GM21390 (cell line): Measurements from ENCODE around the gene STK11IP.
A peak's percentile ranks its signal among the peaks of the same experiment; 100 is the strongest.
"Not testable (repeated sequence)": the region's sequence is repeated elsewhere in the genome, so short reads cannot be mapped to it uniquely, and the experiment has no call there.

Experiments used
- ATAC-seq: cut with Tn5 transposase; IDR thresholded peaks from one replicate; pipeline ENCODE4 v1.9.1; 2021; ENCODE audit not compliant: unreplicated experiment

STK11IP gene

DNA sequence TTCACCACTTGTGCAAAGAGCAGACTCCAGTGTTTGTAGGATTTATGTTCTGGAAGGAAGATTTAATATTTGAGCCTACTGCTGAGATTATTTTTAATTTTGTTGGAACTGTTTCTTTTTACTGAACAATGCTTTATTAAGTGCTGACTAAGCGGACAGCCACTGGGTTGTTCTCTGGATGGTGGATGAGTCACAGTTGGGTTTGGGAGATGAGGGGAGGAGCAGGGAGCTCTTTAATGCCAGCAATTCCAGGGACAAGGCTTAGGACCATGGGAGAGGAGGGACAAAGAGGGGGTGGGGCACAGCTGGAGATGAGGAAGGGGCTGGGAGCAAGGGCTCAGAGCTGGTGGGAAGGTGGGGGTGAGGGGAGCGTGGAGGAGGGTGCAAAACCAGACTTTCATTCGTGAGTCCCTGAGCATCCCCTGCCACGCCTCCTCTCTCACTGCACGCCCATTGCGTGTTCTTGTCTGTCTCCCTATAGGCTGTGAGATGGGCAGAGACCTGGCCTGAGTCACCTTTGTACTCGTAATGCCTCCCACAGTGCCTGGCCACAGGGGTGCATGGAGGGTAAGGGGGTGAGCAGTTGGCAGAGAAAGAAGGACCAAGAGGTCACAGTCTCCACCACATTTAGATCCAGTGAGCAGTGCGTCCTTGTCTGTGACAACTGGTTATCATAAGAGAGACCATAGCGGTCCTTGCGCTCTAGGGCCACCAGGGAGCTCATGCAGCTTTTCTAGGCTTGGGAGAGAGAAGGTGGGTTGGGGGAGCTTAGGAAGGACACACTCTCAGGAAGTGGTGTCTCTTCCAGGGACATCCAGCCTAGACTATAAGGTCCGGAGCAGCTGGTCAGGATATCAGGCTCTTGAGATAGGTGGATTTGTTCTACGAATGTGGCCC is 48.2 kb downstream of the STK11IP start:
- ATAC-seq: no peak

DNA sequence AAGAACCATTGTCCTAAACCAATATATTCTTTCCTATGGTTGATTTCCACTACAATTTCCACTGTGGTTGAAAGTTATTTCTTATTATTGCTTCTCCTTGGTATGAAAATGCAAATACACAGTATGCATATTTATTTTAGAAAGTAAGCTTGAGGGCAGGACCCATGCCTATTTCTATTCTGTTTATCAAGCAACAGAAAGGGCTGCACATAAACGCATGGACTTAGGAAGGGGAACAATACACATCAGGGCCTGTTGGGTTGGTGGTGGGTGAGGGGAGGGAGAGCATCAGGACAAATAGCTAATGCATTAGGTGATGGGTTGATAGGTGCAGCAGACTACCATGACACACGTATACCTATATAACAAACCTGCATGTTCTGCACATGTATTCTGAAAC is 50.5 kb downstream of the STK11IP start:
- ATAC-seq: no peak

DNA sequence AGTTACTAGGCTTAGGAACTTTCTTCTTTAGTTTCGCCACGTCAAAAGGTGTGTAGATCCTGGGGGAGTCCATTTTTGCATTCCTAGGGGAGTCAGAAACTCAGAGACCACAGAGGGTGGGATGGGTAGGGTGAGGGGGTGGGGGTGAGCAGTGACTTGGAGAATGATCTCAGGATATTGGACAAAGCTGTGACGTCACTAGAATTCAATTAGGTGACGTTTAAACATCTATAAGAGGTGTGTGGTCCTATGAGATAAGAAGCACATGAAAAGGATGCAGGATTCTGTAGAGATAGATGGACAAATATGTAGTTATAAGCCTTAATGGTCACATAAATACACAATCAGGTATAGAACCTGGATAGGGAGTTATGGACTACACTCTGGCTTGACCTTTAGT is 51.3 kb downstream of the STK11IP start:
- ATAC-seq: no peak

DNA sequence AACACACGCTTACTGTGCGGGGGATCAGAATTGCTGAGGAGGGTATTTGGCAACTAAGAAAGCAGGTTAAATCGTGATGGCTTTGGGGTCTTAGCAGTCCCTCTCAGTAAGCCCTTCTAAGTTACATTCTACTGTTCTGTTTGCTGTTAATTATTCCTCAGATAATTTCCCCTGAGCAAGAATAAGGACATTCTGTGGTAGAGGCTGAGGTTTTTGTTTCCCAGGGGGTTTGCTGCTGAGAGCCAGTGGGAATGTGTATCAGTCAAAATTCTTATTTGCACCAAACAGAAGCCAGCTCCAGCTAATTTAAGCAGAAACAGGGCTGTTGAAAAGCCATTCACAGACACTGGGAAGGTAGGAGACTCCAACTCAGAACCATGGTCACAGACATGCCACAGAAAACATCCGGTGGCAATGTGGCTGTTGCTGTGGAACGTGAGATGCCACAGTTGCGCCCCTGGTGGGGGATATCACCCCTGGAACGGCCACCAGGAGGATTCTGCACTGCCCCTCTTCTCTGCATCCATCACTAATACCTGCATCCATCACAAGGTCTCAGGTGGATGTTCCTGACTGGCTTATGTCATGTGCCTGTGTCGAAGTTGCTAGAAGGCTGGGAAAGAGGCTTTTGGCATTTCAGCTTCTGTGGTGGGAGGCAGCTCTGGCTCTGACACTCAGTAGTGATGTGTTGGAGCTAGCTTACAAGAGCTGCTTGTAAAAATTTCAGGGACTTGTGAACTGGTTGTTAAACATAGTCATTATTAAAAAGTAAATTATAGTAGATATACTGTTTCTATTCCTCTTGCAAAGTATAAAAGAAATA is 53.0 kb downstream of the STK11IP start:
- ATAC-seq: no peak

DNA sequence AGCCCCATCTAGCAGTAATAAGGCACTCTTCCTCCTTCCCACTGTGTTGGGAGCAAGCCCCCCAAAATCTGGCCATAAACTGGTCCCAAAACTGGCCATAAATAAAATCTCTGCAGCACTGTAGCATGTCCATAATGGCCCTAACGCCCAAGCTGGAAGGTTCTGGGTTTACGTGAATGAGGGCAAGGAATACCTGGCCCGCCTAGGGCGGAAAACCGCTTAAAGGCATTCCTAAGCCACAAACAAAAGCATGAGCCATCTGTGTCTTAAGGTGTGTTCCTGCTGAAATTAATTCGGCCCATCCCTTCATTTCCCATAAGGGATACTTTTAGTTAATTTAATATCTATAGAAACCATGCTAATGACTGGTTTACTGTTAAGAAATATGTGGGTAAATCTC is 54.0 kb downstream of the STK11IP start:
- ATAC-seq: not testable (repeated sequence)

DNA sequence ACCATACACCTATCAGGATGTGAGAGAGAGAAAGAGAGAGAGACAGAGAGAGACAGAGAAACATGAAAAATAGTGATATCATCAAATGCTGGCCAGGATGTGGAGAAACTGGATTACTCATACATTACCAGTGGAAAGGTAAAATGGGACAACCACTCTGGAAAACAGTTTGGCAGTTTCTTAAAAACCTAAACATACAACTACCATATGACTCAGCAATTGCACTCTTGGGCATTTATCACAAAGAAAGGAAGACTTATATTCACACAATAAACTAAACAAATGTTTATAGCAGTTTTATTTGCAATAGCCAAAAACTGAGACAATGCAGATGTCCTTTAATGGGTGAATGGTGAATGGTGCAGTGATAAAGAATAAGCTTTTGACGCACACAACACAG is 58.9 kb downstream of the STK11IP start:
- no peak for ATAC-seq

DNA sequence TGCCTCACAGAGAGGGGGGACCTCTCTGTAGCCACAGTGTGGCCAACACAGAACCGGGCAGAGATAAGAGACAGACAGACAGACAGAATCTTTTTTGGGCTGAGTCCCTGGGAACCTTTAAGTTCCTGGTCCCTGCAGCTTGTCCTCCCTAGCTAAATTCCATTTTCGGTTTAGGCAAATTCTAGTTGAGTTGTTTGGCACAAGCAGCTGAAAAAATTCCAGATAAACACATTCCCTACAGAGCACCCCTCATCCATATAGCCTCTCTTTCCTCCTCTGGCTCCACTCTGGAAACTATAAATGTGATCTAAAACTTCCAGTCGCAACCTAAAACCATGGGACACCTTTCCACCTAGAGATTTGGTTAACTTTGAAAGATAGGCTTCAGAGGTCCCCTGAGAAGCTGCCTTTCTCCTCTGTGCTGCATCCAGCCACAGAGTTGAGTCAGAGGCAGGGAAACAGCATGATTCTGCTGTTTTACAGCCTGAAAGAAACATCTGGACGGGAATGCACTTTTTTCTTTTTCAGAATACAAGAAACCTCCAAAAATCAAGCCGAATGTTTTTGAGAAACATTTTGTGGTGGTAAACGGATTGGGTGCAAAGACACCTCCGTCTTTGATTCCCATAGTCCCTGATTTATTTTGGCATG is 60.7 kb downstream of the STK11IP start:
- ATAC-seq: no peak

DNA sequence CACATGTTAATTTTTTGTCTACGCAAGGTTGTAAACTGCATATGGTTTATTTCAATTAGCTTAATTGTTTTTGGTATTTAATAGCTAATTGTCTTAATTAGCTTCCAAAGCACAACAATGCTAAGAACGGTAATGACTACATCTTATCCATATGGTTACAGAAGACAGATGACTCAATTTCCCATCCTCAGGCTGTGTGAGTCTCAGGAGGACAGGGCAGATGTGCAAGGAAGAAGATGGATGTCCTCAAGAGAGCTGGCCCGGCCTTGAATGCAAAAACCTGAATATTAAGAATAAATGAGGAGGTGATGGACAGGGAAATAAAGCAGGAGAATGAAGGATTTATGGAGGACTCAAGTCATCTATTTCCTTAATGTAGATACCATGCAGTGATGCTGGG is 61.2 kb downstream of the STK11IP start:
- no peak for ATAC-seq

DNA sequence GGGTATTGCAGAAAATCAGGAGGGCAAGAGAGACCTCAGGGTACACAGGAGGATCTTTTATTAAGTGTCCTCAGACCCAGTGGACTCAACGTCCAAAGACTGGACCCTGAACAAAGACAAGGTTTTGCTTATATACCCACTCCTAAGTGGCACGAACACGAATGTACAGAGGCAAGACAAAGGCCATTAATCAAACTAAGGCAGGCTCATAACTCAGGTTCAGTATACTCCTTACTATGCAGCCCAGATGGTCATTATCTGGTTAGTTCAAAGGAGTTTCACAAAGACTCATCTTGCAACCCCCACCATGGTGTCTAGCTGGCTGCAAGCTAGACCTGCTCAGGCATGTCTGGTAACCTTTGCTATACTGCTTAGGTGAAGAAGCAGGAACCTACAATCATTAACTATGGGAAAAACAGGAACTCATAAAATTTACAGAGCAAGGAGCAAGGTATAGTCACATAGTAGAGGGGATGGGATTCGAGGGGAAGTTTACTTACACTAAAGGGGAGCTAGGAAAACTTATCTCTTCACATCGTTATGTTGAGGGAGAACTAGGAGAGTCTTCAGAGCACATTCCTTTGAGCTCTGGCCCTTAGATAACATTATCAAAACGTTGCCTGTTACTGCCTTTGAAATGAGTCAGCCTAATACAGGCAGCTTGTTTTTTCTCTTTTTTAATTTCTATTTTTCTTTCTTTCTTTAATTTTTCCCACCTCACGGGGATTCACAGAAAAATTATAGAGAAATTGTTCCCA is 63.7 kb downstream of the STK11IP start:
- ATAC-seq: peak; percentile 95

DNA sequence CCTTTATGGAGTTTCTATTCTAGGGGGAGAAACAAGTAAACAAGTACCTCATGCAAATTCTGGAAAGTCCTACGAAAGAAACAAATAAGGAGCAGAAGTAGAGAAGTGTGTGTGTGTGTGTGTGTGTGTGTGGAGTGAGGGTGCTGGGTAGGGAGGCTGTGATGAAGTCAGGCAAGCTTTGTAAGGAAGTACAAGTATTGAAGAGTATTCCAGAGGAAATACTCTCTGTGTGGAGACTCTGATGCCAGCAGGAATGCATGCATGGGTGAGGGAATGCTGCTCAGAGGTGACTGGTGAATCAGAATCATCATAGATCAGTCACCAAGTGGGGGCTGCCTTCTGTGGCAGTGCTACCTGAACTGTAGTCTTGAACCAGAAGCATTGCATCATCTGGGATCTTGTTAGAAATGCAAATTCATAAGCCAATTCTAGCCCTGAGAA is 64.3 kb downstream of the STK11IP start:
- peak; percentile 28 for ATAC-seq

DNA sequence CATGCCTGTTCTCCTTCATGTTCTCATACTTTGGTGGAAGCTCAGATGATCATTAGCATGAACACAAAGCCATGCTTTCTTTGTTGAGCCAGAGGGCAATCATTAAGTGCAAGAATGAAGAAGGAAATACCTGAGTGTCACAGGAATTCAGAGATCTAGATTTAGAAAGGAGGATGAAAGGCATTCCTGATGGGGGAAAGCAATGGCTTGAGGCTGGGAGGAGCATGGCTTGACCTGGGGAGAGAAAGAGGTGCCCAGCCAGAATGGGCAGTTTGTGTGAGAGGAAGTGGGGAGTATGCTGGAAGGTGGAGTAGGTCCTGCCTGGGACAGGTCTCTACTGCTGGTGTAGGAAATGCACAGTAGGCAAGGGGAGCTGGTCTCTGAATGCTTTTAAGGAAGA is 64.9 kb downstream of the STK11IP start:
- no peak for ATAC-seq

DNA sequence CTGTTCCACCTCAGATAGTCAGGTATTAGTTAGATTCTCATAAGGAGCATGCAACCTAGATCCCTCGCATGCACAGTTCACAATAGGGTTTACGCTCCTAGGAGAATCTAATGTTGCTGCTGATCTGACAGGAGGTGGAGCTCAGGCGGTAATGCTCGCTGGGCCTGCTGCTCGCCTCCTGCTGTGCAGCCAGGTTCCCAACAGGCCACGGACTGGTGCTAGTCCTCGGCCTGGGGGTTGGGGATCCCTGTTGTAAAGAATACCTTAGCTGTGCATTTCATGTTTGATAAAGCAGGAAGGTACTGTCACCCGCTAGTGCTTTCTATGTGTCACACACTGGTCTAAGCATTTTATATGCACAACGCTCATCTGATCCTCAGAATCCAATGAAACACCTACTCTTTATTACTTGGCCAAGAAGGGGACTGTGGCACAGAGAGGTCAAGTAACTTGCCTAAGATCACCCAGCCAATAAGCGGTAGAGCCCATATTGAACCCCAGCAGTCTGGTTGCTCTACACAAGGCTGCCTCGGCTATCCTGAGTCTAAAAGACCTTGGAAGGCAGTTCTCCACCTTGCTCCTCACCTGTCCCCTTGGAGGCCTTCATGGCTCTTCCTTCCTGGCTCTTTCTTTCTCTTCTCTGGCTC is 65.6 kb downstream of the STK11IP start:
- no peak for ATAC-seq

DNA sequence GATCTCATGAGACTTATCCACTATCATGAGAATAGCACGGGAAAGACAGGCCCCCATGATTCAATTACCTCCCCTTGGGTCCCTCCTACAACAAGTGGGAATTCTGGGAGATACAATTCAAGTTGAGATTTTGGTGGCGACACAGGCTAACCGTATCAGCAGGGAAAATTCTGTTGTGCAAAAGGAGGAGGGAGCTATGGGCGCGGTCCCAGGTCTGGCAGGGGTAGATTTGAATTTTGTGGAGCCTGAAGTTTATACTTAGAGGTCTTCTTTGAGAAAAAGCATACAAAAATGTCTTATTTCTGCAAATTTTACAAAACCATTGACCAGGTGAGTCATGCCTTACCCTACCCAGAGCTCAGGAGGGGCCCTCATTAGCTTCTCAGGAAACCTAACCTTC is 66.4 kb downstream of the STK11IP start:
- ATAC-seq: no peak

DNA sequence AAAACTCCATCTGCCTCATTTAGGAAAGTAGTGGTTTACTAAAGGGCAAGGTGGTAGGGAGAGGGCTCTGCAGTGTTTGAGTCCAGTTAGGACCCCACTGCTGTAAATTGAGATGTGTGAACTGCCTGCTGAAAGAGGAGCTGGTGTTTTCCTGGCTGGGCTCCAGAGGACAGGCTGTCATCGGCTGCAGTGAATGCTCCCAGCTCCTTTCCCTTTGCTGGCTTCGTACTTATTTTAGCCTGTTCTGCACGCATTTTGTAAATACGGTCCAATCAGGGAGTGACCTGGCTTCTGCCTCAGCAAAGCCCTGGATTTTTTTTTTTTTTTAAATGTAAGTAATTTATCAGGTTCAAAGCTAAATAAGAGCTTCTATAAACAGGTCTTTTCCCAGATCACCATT is 67.3 kb downstream of the STK11IP start:
- ATAC-seq: no peak

DNA sequence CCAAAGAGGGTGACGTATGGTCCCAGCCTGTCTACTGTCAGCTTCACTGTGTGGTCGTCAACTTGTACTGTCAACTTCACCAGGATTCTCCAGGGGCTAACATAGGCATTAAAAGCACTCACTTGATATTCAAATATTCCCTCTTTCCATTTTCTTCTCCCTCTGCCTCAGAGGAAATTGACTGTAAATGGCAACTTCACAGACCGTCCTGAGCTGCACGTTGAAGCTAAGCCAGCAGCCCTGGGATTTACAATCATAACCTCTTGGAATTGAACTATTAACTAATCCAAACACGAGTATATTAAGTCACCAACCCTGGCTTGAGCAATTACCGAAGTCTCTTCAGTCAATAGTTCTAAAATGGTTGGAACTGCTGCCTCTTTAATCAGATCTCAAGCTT is 68.3 kb downstream of the STK11IP start:
- ATAC-seq: no peak
